GM23338 (cell line): Measurements from ENCODE around the gene PRMT1. TPM values are rescaled to one million over a fixed set of nuclear protein-coding genes. Genes with fewer than 3 reads are reported as not detected.

Experiments used
- ATAC-seq: fragments of 200-7000 bp; cut with Tn5 transposase; 3 replicates; pipeline ENCODE4 v1.9.1; 2020
- DNase-seq: peaks from one replicate; pipeline ENCODE4 v3.0.0-alpha.2; 2015; ENCODE audit warnings: low spot score
- H2AFZ ChIP-seq: fragments of 200-600 bp; sonication (generic); 2 replicates; pipeline ENCODE4 v1.8.0; 2016; ENCODE audit warnings: antibody characterized with exemption, mild to moderate bottlenecking, moderate library complexity
- H3F3A ChIP-seq: fragments of 200-600 bp; sonication (generic); replicated peaks from 2 replicates; pipeline ENCODE4 v1.8.0; 2017; ENCODE audit warnings: antibody characterized with exemption, mixed run types, low read depth
- H3K27ac ChIP-seq: fragments of 200-600 bp; sonication (generic); 2 replicates; pipeline ENCODE4 v1.6.1; 2016; ENCODE audit warnings: low read depth
- H3K27me3 ChIP-seq: fragments of 200-600 bp; sonication (generic); 2 replicates; pipeline ENCODE4 v1.8.0; 2016; ENCODE audit warnings: mild to moderate bottlenecking, mixed run types, moderate library complexity; ENCODE audit not compliant: insufficient read depth
- H3K36me3 ChIP-seq: fragments of 200-600 bp; sonication (generic); 2 replicates; pipeline ENCODE4 v1.8.0; 2016; ENCODE audit warnings: mild to moderate bottlenecking; ENCODE audit not compliant: insufficient read depth
- H3K4me1 ChIP-seq: fragments of 200-600 bp; sonication (generic); 2 replicates; pipeline ENCODE4 v1.8.0; 2016; ENCODE audit warnings: mild to moderate bottlenecking, moderate library complexity; ENCODE audit not compliant: insufficient read depth
- H3K4me2 ChIP-seq: fragments of 200-600 bp; sonication (generic); 2 replicates; pipeline ENCODE4 v1.7.1; 2017; ENCODE audit warnings: mixed run types
- H3K4me3 ChIP-seq: fragments of 200-600 bp; sonication (generic); 2 replicates; pipeline ENCODE4 v1.6.1; 2016; ENCODE audit warnings: mixed run types
- H3K79me2 ChIP-seq: fragments of 200-600 bp; sonication (generic); replicated peaks from 2 replicates; pipeline ENCODE4 v1.8.0; 2017; ENCODE audit warnings: mild to moderate bottlenecking; ENCODE audit not compliant: insufficient read depth
- H3K9me2 ChIP-seq: fragments of 200-600 bp; sonication (generic); 2 replicates; pipeline ENCODE4 v1.8.0; 2017; ENCODE audit not compliant: insufficient read depth
- H4K20me1 ChIP-seq: fragments of 200-600 bp; sonication (generic); replicated peaks from 2 replicates; pipeline ENCODE4 v1.8.0; 2017; ENCODE audit warnings: mild to moderate bottlenecking; ENCODE audit not compliant: insufficient read depth
- H3K27ac Mint-ChIP-seq: 2 replicates; pipeline ENCODE4 v1.8.0; 2020; ENCODE audit warnings: inconsistent platforms, mild to moderate bottlenecking, moderate library complexity, mixed read lengths
- H3K27me3 Mint-ChIP-seq: 3 replicates; pipeline ENCODE4 v1.8.0; 2022; ENCODE audit warnings: low read depth, mild to moderate bottlenecking, moderate library complexity, mixed read lengths, inconsistent platforms; ENCODE audit not compliant: insufficient read depth, poor library complexity
- H3K36me3 Mint-ChIP-seq: 3 replicates; pipeline ENCODE4 v1.8.0; 2021; ENCODE audit warnings: low read depth, mild to moderate bottlenecking, inconsistent platforms, moderate library complexity, mixed read lengths
- H3K4me1 Mint-ChIP-seq: 3 replicates; pipeline ENCODE4 v1.8.0; 2020; ENCODE audit warnings: mild to moderate bottlenecking, inconsistent platforms, mixed read lengths
- H3K4me3 Mint-ChIP-seq: 3 replicates; pipeline ENCODE4 v1.8.0; 2021; ENCODE audit warnings: moderate library complexity, mild to moderate bottlenecking, inconsistent platforms, mixed read lengths
- H3K9me3 Mint-ChIP-seq: 3 replicates; pipeline ENCODE4 v1.8.0; 2020; ENCODE audit warnings: moderate library complexity, mild to moderate bottlenecking, inconsistent platforms, mixed read lengths
- CREB1 ChIP-seq: fragments of 250-450 bp; sonication (Bioruptor Pico); IDR thresholded peaks from 2 replicates; pipeline ENCODE4 v1.5.0; 2020; ENCODE audit warnings: low read depth, mild to moderate bottlenecking, moderate library complexity
- EZH2 ChIP-seq: fragments of 200-600 bp; sonication (generic); IDR thresholded peaks from one replicate; pipeline ENCODE4 v1.8.0; 2017; ENCODE audit warnings: antibody characterized with exemption, mild to moderate bottlenecking, low read depth; ENCODE audit not compliant: unreplicated experiment
- EZH2phosphoT487 ChIP-seq: fragments of 200-600 bp; sonication (generic); IDR thresholded peaks from one replicate; pipeline ENCODE4 v1.8.1; 2018; ENCODE audit warnings: antibody characterized with exemption; ENCODE audit not compliant: unreplicated experiment
- NANOG ChIP-seq: IDR thresholded peaks from 2 replicates; pipeline ENCODE4 v1.6.1; 2016; ENCODE audit warnings: antibody characterized with exemption, borderline replicate concordance
- POLR2AphosphoS5 ChIP-seq: IDR thresholded peaks from 2 replicates; pipeline ENCODE4 v1.6.1; 2016; ENCODE audit warnings: antibody characterized with exemption, low read depth
- STAT1 ChIP-seq: IDR thresholded peaks from one replicate; pipeline ENCODE4 v1.6.1; 2016; ENCODE audit warnings: antibody characterized with exemption; ENCODE audit not compliant: unreplicated experiment
- ZNF114 ChIP-seq: fragments of 250-450 bp; sonication (Bioruptor Pico); IDR thresholded peaks from 2 replicates; pipeline ENCODE4 v1.5.0; 2020; ENCODE audit warnings: mild to moderate bottlenecking, moderate library complexity
- ZNF331 ChIP-seq: fragments of 250-450 bp; sonication (Bioruptor Pico); IDR thresholded peaks from 2 replicates; pipeline ENCODE4 v1.5.0; 2020; ENCODE audit warnings: low read depth, mild to moderate bottlenecking, moderate library complexity
- polyA plus RNA-seq: library from polyadenylated mRNA; unstranded; fragments of >200 nt; fragmentation: Nextera tagmentation; extraction: Ambion mirVana; gene quantifications from 2 replicates; pipeline ENCODE4 v1.2.1, GENCODE V29; 2016
- total RNA-seq: library from RNA; depleted of rRNA; stranded (reverse); fragments of >200 nt; shearing (Covaris generic); gene quantifications from 2 replicates; pipeline ENCODE4 v1.2.3, GENCODE V29; 2014
- TF ChIP-seq, protein P1 (sequence below): IDR thresholded peaks from 2 replicates; pipeline ENCODE4 v1.6.1; 2016; ENCODE audit warnings: antibody characterized with exemption
- TF ChIP-seq, protein P2 (sequence below): IDR thresholded peaks from one replicate; pipeline ENCODE4 v1.6.1; 2018; ENCODE audit warnings: antibody characterized with exemption; ENCODE audit not compliant: unreplicated experiment
- TF ChIP-seq, protein P3 (sequence below), 2 experiments: fragments of 200-600 bp in 1 of 2; sonication (generic) in 1 of 2; conservative IDR thresholded peaks; 2 replicates each; pipeline versions ENCODE4 v1.5.1 to v1.6.1; 2016 to 2017; ENCODE audit warnings: antibody characterized with exemption in 2 of 2, low read depth in 2 of 2, mild to moderate bottlenecking in 2 of 2, moderate library complexity in 1 of 2
- TF ChIP-seq, protein P4 (sequence below): fragments of 250-450 bp; sonication (Bioruptor Pico); IDR thresholded peaks from 2 replicates; pipeline ENCODE4 v1.5.0; 2020; ENCODE audit warnings: mild to moderate bottlenecking, moderate library complexity

The PRMT1 gene
- total and polyA plus RNA-seq, 2 experiments from 2014 or later: 590 to 700 TPM

DNA sequence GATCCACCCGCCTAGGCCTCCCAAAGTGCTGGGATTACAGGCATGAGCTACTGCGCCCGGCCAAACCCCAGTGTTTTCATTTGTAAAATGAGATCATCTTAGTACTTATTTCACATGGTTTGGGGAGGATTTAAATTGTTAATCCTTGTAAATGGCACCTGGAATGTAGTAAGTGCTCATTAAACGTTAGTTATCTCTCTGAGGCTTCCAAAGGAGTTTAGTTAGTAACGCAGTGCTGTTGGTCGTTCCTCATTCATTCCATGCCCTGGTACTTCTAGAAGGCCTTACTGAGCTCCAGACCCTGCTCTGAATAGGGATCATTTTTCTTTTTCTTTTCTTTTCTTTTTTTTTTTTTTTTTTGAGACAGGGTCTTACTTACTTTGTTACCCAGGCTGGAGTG is 19.0 kb downstream of the PRMT1 start (continued):
- no peak for TF ChIP-seq EZH2phosphoT487
- no peak for TF ChIP-seq ZNF331
- TF ChIP-seq, protein P1, sequence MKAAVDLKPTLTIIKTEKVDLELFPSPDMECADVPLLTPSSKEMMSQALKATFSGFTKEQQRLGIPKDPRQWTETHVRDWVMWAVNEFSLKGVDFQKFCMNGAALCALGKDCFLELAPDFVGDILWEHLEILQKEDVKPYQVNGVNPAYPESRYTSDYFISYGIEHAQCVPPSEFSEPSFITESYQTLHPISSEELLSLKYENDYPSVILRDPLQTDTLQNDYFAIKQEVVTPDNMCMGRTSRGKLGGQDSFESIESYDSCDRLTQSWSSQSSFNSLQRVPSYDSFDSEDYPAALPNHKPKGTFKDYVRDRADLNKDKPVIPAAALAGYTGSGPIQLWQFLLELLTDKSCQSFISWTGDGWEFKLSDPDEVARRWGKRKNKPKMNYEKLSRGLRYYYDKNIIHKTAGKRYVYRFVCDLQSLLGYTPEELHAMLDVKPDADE: no peak
- TF ChIP-seq ZNF114 (CRISPR knock-in tag): no peak
- TF ChIP-seq STAT1: no peak
- no peak for TF ChIP-seq EZH2
- TF ChIP-seq, protein P2, sequence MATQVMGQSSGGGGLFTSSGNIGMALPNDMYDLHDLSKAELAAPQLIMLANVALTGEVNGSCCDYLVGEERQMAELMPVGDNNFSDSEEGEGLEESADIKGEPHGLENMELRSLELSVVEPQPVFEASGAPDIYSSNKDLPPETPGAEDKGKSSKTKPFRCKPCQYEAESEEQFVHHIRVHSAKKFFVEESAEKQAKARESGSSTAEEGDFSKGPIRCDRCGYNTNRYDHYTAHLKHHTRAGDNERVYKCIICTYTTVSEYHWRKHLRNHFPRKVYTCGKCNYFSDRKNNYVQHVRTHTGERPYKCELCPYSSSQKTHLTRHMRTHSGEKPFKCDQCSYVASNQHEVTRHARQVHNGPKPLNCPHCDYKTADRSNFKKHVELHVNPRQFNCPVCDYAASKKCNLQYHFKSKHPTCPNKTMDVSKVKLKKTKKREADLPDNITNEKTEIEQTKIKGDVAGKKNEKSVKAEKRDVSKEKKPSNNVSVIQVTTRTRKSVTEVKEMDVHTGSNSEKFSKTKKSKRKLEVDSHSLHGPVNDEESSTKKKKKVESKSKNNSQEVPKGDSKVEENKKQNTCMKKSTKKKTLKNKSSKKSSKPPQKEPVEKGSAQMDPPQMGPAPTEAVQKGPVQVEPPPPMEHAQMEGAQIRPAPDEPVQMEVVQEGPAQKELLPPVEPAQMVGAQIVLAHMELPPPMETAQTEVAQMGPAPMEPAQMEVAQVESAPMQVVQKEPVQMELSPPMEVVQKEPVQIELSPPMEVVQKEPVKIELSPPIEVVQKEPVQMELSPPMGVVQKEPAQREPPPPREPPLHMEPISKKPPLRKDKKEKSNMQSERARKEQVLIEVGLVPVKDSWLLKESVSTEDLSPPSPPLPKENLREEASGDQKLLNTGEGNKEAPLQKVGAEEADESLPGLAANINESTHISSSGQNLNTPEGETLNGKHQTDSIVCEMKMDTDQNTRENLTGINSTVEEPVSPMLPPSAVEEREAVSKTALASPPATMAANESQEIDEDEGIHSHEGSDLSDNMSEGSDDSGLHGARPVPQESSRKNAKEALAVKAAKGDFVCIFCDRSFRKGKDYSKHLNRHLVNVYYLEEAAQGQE: no peak

DNA sequence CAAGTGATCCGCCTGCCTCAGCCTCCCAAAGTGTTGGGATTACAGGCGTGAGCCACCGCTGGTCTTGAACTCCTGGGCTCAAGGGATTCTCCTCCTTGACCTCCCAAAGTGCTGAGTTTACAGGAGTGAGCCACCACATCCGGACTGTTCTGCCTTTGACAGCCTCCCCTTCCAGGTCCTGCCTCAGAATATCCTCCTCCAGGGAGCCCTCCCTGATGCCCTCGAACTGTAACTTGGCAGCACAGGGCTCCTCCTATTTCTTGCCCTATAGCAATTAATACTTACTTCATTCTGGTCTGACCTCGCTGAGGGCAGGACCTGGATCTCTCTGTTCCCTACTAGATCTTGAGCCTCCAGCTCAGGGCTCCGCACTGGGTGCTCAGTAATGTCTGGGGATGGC is 19.8 kb downstream of the PRMT1 start:
- peaks cover 6% of the 10 kb centered on the region; the same call in 1 of the 2 replicates for H4K20me1 ChIP-seq
- H2AFZ ChIP-seq: no peak overlapping the region
- H3K27me3 Mint-ChIP-seq: peaks cover 10% of the 10 kb centered on the region
- H3K27me3 ChIP-seq: no peaks in the 10 kb centered on the region
- H3K36me3 Mint-ChIP-seq: peaks cover 36% of the 10 kb centered on the region
- no peak overlapping the region for H3K4me3 Mint-ChIP-seq
- no peaks in the 10 kb centered on the region for H3K9me2 ChIP-seq
- no peak overlapping the region for H3K27ac Mint-ChIP-seq
- ATAC-seq: no peak
- no peaks in the 10 kb centered on the region for H3K9me3 Mint-ChIP-seq
- peaks cover 6% of the 10 kb centered on the region; the same call in 1 of the 2 replicates for H3K4me1 ChIP-seq
- H3K79me2 ChIP-seq: peaks cover 6% of the 10 kb centered on the region
- H3K4me1 Mint-ChIP-seq: peaks cover 7% of the 10 kb centered on the region
- no peak overlapping the region for H3K4me2 ChIP-seq
- no peak for DNase-seq
- no peak overlapping the region for H3K4me3 ChIP-seq
- H3K27ac ChIP-seq: no peak overlapping the region
- peaks cover 3% of the 10 kb centered on the region; the same call in 1 of the 2 replicates for H3K36me3 ChIP-seq
- H3F3A ChIP-seq: 0 out of 2 replicates have a peak, but pooled peaks cover 7% of the 10 kb centered on the region
- TF ChIP-seq, protein P3, sequence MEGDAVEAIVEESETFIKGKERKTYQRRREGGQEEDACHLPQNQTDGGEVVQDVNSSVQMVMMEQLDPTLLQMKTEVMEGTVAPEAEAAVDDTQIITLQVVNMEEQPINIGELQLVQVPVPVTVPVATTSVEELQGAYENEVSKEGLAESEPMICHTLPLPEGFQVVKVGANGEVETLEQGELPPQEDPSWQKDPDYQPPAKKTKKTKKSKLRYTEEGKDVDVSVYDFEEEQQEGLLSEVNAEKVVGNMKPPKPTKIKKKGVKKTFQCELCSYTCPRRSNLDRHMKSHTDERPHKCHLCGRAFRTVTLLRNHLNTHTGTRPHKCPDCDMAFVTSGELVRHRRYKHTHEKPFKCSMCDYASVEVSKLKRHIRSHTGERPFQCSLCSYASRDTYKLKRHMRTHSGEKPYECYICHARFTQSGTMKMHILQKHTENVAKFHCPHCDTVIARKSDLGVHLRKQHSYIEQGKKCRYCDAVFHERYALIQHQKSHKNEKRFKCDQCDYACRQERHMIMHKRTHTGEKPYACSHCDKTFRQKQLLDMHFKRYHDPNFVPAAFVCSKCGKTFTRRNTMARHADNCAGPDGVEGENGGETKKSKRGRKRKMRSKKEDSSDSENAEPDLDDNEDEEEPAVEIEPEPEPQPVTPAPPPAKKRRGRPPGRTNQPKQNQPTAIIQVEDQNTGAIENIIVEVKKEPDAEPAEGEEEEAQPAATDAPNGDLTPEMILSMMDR (conservative IDR thresholded peaks at IDR 0.05; ENCODE audit: low read depth in 2 of 2): no peak
- TF ChIP-seq CREB1 (CRISPR knock-in tag) (no peak), NANOG (no peak), POLR2AphosphoS5 (no peak), ZNF114 (CRISPR knock-in tag) (no peak), STAT1 (no peak)
- TF ChIP-seq, protein P1: no peak
- TF ChIP-seq, protein P4, sequence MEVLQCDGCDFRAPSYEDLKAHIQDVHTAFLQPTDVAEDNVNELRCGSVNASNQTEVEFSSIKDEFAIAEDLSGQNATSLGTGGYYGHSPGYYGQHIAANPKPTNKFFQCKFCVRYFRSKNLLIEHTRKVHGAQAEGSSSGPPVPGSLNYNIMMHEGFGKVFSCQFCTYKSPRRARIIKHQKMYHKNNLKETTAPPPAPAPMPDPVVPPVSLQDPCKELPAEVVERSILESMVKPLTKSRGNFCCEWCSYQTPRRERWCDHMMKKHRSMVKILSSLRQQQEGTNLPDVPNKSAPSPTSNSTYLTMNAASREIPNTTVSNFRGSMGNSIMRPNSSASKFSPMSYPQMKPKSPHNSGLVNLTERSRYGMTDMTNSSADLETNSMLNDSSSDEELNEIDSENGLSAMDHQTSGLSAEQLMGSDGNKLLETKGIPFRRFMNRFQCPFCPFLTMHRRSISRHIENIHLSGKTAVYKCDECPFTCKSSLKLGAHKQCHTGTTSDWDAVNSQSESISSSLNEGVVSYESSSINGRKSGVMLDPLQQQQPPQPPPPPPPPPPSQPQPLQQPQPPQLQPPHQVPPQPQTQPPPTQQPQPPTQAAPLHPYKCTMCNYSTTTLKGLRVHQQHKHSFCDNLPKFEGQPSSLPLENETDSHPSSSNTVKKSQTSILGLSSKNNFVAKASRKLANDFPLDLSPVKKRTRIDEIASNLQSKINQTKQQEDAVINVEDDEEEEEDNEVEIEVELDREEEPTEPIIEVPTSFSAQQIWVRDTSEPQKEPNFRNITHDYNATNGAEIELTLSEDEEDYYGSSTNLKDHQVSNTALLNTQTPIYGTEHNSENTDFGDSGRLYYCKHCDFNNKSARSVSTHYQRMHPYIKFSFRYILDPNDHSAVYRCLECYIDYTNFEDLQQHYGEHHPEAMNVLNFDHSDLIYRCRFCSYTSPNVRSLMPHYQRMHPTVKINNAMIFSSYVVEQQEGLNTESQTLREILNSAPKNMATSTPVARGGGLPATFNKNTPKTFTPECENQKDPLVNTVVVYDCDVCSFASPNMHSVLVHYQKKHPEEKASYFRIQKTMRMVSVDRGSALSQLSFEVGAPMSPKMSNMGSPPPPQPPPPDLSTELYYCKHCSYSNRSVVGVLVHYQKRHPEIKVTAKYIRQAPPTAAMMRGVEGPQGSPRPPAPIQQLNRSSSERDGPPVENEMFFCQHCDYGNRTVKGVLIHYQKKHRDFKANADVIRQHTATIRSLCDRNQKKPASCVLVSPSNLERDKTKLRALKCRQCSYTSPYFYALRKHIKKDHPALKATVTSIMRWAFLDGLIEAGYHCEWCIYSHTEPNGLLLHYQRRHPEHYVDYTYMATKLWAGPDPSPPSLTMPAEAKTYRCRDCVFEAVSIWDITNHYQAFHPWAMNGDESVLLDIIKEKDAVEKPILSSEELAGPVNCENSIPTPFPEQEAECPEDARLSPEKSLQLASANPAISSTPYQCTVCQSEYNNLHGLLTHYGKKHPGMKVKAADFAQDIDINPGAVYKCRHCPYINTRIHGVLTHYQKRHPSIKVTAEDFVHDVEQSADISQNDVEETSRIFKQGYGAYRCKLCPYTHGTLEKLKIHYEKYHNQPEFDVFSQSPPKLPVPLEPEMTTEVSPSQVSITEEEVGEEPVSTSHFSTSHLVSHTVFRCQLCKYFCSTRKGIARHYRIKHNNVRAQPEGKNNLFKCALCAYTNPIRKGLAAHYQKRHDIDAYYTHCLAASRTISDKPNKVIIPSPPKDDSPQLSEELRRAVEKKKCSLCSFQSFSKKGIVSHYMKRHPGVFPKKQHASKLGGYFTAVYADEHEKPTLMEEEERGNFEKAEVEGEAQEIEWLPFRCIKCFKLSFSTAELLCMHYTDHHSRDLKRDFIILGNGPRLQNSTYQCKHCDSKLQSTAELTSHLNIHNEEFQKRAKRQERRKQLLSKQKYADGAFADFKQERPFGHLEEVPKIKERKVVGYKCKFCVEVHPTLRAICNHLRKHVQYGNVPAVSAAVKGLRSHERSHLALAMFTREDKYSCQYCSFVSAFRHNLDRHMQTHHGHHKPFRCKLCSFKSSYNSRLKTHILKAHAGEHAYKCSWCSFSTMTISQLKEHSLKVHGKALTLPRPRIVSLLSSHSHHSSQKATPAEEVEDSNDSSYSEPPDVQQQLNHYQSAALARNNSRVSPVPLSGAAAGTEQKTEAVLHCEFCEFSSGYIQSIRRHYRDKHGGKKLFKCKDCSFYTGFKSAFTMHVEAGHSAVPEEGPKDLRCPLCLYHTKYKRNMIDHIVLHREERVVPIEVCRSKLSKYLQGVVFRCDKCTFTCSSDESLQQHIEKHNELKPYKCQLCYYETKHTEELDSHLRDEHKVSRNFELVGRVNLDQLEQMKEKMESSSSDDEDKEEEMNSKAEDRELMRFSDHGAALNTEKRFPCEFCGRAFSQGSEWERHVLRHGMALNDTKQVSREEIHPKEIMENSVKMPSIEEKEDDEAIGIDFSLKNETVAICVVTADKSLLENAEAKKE: no peak
